Hematopoietic multipotent progenitor cell treated with erythropoietin and hydrocortisone succinate and interleukin-3 and kit ligand, for 4 days (in vitro differentiated cells): Measurements from ENCODE around the gene GPATCH2L.

ENCODE experiments used
- DNase-seq: peaks from one replicate; pipeline ENCODE4 v3.0.0-alpha.2; 2015

The GPATCH2L gene

DNA sequence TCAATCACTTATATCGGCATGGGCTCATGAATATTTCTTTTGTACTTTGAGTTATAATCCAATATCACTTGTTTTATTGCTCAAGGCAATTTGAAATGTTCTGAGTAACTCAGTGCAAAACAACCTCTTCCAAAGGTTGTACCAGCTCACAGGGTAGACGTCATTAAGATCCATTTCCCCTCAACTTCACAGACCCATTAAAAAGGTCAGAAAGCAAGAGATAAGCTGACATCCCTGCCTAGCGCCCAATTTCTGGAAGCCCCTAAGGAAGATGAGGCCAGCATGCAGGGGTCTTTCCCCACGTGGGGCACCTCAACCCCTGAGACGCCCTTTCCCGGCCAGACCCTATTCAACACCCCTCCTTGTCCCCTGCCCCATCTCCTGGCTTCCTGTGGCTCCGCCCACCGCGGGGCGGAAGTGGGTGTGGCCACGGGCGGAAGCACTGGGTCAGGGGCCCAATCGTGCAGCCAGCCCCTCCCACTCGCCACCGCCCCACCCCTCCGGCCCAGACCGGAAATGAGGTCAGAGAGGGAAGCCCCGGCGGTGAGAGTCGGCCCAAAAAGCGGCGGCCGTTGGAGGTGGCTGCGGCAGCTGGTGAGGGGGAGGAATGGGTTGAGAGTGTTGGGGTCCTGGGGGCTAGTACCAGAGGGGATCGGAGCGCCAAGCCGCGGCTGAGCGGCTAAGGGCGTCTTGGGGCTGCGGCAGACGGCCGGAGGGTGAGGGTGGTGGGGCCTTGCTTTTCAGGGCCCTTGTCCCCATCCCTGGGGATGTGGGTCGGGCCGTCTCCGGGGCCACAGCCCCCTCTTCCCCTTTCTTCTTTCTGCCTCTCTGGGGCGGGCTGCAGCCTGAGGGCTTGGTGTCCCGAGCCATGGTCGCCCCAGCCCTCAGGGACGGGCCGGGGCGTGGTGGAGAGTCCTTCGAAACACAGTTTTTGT is at the start of gene GPATCH2L:
GPATCH2L (plus strand) TSS at position 525 of the 935 bp plus-strand sequence. CDS start 2,442 bp downstream, outside the sequence.
- peak; percentile 97 for DNase-seq

DNA sequence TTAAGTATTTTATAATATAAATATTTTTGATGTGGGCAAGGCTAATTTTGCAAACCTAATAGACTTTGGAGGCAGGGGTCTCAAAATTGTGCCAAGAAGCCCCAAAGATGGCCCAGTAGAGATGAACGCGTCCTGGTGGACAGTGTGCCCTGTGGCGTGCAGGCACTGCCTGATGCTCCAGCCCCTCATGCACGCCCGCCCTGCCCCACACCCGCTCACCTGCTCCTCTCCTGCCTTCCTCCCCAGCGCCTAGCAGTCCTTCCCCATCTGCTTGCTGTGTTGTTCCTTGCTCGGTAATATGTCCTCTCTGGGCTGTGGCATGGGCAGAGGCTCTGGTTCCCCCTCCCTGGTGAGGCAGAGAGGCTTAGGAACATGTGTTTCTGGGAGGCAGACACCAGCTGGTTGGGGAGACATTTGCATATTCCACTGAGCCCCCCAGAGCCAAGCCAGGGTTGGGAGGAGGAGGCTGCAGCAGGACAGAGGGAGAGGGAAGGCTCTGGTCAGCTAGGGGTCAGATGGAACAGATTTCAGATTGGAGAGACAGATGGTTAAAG is 46.8 kb upstream of the GPATCH2L start:
- DNase-seq = no peak

- no peak for DNase-seq
These were observed 45.5 kb upstream of the GPATCH2L start for GRCh38 chr14:76106188-76106587.

DNA sequence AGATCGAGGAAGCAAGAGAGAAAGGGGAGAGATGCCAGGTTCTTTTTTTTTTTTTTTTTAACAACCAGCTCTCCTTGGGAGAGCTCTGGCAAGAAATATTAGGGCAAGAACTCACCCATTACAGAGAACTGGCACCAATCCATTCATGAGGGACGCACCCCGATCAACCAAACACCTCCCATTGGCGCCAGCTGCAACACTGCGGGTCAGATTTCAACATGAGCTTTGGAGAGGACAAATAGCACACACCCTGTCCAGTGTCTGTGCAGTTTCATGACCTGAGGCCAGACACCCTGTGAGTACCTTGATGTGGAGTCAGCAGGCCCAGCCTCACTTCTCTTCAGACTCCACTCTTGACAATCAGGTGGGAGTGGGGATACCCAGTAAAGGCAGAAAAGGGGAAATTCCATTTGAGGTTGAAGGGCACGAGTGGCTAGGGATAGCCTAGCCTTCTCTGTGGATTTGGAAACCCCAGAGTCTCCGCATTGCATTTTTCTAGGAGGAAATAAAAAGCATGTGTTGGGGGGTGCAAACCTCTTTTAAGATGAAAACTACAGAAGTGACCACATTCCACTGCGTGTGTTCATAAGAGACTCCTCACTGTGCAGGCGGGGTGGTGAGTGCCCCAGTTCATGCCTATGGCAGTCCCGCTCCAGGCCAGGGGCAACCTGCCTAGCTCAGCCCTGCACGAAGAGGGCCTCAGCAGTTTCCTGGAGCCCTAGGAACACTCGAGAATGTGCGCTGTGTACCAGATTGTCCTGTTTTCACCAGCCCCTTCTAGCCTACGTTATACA is 42.4 kb upstream of the GPATCH2L start:
- no peak for DNase-seq

DNA sequence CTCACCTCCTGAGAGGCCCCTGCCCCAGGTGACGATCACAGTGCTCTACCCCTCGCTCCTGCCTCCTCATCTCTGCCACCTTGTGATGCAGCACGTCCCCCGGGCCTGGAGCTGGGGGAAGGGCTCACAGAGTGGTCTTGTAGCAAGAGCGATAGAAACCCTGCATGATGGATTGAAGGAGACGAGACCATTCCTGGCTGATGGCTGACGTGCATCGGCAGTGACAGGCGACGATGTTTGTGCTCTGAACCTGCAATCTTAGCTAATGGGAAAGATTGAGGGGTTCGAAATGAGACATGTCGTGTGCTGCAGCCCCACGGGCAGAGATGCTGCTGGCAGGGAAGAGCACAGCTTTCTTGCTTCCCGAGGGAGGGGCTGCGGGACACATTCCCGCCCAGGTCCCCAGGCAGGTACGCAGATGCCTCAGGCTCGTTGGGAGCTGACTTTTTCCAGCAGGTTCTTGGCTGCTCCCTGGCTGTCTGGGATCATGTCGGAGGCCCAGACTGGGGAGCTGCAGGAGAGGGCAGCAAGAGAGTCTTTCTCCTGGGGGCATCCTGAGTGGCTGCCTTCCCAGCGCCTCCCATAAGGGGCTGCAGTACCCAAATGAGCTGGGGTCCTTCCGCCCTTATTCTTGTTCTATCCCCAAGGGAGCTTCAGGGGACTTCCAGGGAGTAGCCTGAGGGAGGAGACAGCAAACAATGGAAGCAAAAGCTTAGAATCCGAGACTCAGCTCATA is 38.7 kb upstream of the GPATCH2L start:
- no peak for DNase-seq

- no peak for DNase-seq
These were observed 38.0 kb upstream of the GPATCH2L start for GRCh38 chr14:76113691-76114090.

DNA sequence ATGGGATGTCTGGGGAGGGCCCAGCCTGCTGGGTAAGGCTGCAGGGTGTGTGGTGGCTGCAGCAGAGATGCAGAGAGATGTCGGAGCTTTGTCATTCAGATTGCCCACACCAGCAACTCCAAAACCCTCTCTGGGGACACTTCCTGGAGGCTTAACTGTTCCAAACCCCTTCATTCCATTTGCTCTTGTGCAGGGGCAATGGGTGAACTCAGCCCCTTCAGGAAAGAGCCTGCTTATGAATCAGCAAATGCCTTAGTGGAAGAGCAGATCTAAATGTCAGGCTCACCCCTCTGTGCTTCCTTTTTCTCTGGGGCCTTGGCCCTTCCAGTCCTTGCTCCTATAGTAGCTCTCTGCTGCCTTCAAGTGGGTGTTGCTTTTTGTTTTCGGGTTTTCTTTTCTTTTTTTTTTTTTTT is 36.7 kb upstream of the GPATCH2L start:
- DNase-seq = peak; percentile 35

GRCh38 chr14:76117789-76118484 is 33.8 kb upstream of the GPATCH2L start:
- DNase-seq = no peak

GRCh38 chr14:76118594-76118993 is 33.1 kb upstream of the GPATCH2L start:
- no peak for DNase-seq

GRCh38 chr14:76121089-76121748 is 30.5 kb upstream of the GPATCH2L start:
- no peak for DNase-seq

GRCh38 chr14:76123426-76124225 is 28.1 kb upstream of the GPATCH2L start:
- DNase-seq = no peak

- DNase-seq = no peak
These were observed 26.2 kb upstream of the GPATCH2L start for GRCh38 chr14:76125511-76125910.

DNA sequence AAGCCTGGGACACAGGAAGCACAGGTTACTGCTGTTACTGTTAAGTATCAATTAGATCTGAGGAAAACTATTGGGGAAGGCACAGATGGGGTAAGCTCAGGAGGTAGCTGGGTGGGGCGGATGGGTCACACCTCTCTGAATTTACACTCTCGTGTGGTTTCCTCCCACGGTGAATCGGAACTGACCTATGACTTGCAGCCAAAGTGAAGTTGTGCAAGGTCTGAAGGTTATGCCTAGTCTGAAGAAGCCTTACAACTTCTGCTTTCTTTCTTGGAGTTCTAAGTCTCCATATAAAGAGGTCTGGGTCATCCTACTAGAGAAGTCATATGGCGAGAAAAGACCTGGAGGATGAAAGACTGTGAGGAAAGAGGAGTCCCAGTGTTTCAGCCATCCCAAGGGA is 25.6 kb upstream of the GPATCH2L start:
- DNase-seq = no peak

- DNase-seq = no peak
These were observed 21.7 kb upstream of the GPATCH2L start for GRCh38 chr14:76129851-76130576.

DNA sequence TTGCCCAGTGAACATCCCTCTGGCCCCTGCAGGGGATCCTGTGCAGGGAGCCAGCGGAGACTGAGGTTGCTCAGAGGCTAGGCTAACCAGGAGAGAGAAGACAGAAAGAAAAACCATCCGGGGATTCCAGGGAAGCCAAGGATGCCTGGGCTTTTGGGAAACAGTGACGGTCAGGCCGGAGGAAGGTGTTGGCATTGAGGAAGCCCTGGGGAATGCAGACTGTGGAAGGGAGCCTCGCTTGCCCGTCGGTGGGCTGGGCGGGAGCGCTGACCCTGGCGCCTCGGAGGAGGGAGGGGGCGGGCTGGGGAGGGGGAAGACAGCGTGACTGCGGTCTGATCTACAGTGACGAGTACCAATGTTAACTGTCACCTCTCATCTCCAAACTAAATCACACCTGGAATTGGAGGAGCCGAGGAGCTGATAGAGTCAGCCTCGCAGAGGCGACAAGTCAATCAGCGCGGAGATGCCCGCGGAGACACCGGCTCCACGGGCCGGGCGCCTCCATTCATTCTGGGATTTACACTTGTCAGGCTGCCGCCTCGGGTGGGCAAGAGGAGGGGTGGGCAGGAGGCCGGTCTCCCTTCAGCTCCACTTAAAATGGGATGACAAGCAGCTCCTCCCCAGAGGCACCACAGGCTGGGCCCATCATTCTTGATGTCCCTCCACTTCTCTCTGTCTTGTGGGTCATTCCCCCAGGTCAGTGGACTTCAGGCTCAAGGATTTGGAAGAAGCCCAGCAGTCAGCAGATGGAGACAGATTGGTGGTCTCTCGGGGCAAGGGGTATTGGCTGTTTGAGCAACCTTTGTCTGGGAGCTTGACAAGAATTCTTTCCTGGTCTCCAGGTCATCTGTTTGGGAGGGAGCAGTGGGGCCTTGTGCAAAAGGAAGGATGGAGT is 20.4 kb upstream of the GPATCH2L start:
- no peak for DNase-seq

DNA sequence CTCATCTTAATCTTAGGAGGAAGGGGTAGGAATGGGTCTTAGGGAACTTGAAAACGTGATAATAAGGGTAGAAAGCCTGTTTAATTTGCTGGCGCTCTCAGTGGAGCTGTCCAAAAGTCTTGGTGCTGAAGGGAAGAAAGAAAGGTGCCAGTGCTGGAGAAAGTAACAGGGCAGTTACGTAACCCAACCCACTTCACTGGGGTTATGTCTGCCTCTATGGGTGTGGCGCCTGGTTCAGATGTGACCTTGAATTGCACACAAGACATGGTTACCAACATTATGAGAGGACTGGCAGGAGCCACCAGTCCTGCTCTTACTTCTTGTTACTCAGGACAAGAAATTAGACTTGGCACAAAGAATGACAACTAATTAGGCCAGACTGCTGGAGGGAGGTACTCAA is 18.6 kb upstream of the GPATCH2L start:
- peak; percentile 70 for DNase-seq

DNA sequence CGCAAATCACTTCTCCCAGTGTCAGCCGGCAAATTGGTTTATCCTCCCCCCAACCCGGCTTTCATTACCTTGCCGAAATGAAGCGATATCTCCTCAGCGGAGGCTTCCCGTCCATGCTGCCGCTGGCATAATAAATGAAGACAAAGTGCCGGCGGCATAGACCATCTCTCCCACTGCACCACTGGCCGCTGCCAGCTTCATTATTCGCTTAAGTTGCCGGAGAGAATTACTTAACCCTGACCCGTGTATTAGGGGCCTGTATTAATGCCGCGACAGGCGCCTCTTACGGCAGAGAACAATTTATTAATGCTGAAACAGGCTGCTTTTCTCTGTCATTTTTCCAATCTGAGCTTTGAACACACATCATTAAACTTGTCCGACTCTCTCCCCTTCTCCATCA is 17.5 kb upstream of the GPATCH2L start:
- no peak for DNase-seq

GRCh38 chr14:76135722-76136121 is 16.0 kb upstream of the GPATCH2L start:
- DNase-seq = no peak
